Measurements from ENCODE around the gene PVALB.
A peak's percentile ranks its signal among the peaks of the same experiment; 100 is the strongest.

Gene PVALB

GRCh38 chr22:36858156-36858555 is 41.3 kb upstream of the PVALB start:
- Histone ChIP-seq H3K4me3 (ENCODE audit: low read depth, low read length) (no peak overlapping the region), H3K9me3 (no peaks in the 10 kb centered on the region; the same call in 1 of the 2 replicates), H3K4me1 (peaks cover 3% of the 10 kb centered on the region; the same call in 1 of the 2 replicates), H3K36me3 (no peaks in the 10 kb centered on the region), H3K27me3 (peaks cover 12% of the 10 kb centered on the region)
- no peak for TF ChIP-seq CTCF (IDR thresholded peaks at IDR 0.05; ENCODE audit: low read depth, low read length)
- DNase-seq: no peak

- peaks cover 3% of the 10 kb centered on the region; the same call in 1 of the 2 replicates for H3K4me1 ChIP-seq
These were observed 39.9 kb upstream of the PVALB start for GRCh38 chr22:36856792-36857135.

GRCh38 chr22:36856121-36856791 is 39.4 kb upstream of the PVALB start:
- Histone ChIP-seq H3K4me3 (ENCODE audit: low read depth, low read length) (no peak overlapping the region; the same call in 1 of the 2 replicates), H3K36me3 (no peaks in the 10 kb centered on the region), H3K27me3 (peaks cover 12% of the 10 kb centered on the region), H3K9me3 (no peaks in the 10 kb centered on the region; the same call in 1 of the 2 replicates), H3K4me1 (peaks cover 3% of the 10 kb centered on the region; the same call in 1 of the 2 replicates)
- peak; percentile 92 for DNase-seq
- peak; percentile 100 for TF ChIP-seq CTCF (IDR thresholded peaks at IDR 0.05; ENCODE audit: low read depth, low read length)

More at GRCh38 chr22:36856792-36857135, 39.9 kb upstream of the PVALB start:
- Histone ChIP-seq H3K36me3 (no peaks in the 10 kb centered on the region), H3K9me3 (no peaks in the 10 kb centered on the region; the same call in 1 of the 2 replicates), H3K4me3 (ENCODE audit: low read depth, low read length) (no peak overlapping the region), H3K27me3 (peaks cover 12% of the 10 kb centered on the region)
- no peak for TF ChIP-seq CTCF (IDR thresholded peaks at IDR 0.05; ENCODE audit: low read depth, low read length)
- DNase-seq: no peak

GRCh38 chr22:36855478-36855877 is 38.6 kb upstream of the PVALB start:
- Histone ChIP-seq H3K4me1 (peaks cover 3% of the 10 kb centered on the region; the same call in 1 of the 2 replicates), H3K4me3 (ENCODE audit: low read depth, low read length) (no peak overlapping the region), H3K9me3 (no peaks in the 10 kb centered on the region; the same call in 1 of the 2 replicates), H3K27me3 (peaks cover 12% of the 10 kb centered on the region), H3K36me3 (no peaks in the 10 kb centered on the region)
- no peak for TF ChIP-seq CTCF (IDR thresholded peaks at IDR 0.05; ENCODE audit: low read depth, low read length)
- DNase-seq: no peak

GRCh38 chr22:36853407-36854099 is 36.7 kb upstream of the PVALB start:
- Histone ChIP-seq H3K9me3 (no peaks in the 10 kb centered on the region; the same call in 1 of the 2 replicates), H3K27me3 (peaks cover 12% of the 10 kb centered on the region), H3K4me1 (peaks cover 3% of the 10 kb centered on the region; the same call in 1 of the 2 replicates), H3K36me3 (no peaks in the 10 kb centered on the region), H3K4me3 (ENCODE audit: low read depth, low read length) (no peak overlapping the region)
- TF ChIP-seq CTCF (IDR thresholded peaks at IDR 0.05; ENCODE audit: low read depth, low read length): peak; percentile 85
- DNase-seq: peak; percentile 81
